HG02763 (cell line): Measurements from ENCODE around the gene MIPOL1.
"Not testable (repeated sequence)": the region's sequence is repeated elsewhere in the genome, so short reads cannot be mapped to it uniquely, and the experiment has no call there.

ENCODE experiments used
- ATAC-seq: cut with Tn5 transposase; IDR thresholded peaks from one replicate; pipeline ENCODE4 v1.9.1; 2021; ENCODE audit warnings: mild to moderate bottlenecking, moderate library complexity; ENCODE audit not compliant: unreplicated experiment

The MIPOL1 gene

DNA sequence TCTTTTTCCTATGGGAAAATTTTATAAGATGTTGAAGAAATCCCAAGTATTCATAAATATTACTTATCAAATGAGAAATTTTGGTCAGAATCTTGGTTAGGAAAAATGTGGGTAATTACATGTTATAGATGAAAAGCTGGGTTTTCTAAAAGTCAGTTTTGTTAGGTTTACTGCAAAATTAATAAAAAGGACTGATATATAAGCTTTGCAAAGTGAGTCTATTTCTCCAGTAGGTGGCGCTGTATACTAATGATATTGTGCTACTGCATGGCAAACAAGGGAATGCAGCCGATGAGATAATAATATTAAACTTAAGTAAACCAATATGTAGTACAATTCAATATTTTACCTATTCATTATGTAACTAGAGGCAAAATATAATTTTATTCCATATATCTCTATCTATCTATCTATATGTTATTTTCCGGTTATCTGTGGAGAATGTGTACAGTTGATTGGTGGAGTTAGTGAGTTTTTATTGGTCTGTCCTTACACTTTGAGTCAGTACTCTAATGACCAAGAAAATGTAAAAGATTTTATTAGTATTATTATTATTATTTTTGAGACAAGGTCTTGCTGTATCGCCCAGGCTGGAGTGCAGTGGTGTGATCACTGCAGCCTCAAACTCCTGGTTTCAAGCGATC is 32.9 kb downstream of the MIPOL1 start:
- peak; percentile 67 for ATAC-seq

DNA sequence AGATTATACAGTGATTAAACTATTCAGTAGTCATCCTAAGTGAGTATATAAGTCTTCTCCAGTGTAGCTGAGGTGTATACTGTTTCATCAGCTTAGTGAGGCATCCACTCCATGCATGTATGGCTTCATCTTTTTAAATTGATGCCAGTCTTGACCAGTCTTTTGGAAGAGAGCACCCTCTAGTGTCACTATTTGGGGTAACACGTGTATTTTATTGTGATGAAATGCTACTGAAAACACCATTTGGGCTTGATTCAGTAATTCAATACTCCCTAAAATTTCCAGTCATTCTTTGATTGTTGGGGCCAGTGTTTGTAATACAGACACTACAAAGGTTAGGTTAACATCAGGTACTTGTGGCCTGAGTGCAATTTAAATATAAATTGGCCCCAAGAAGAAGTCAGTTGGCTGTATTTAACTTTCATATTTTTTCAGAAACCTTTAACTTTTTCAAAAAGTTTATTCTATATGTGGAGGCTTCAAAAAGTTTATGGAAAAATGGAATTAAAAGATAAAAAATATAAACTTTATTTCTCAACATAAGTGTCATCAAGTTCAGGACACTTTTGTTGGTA is 35.3 kb downstream of the MIPOL1 start:
- no peak for ATAC-seq

DNA sequence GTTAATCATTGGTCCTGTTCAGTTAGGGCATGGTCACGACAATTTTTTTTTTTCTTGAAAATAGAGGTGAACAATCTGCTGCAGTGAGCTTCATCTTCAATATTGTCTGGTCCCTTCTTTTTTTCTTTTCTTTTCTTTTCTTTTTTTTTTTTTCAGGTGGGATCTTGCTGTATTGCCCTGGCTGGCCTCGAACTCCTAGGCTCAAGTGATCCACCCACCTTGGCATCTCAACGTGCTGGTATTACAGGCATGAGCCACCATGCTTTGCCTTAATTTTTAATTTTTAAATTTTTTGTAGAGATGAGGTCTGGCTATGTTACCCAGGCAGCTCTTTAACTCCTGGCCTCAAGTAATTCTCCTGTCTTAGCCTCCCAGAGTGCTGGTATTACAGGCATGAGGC is 36.5 kb downstream of the MIPOL1 start:
- ATAC-seq, result no peak

DNA sequence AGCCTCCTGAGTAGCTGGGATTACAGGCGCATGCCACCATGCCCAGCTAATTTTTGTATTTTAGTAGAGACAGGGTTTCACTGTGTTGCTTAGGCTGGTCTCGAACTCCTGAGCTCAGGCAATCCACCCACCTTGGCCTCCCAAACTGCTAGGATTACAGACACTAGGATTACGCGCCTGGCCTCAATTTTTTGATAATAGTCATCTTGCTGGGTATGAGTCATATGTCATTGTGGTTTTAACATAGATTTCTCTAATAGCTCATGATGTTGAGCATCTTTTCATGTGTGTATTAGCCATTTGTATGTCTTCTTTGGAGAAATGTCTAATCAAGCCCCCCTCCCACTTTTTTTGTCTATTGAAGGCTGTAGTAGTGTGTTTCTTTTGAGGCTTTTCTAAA is 38.3 kb downstream of the MIPOL1 start:
- ATAC-seq, result not testable (repeated sequence)

DNA sequence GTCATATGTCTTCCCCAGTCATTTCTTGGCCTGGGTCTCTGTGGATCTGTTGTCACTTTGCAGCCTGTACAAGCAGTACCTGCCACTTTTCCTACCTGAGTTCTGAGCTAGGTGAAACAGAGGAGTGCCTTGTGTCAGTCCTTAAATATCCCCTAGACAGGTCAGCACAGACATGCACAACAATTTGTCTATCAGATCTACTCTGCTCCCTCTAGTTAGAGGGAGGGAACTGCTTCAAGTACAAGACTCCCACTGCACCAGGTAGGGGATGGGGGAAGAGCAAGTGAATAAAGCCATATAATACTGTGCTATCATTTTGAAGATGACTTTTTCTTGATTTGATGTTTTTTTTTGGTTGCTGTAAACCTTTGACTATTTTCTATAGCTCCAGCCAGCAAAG is 39.4 kb downstream of the MIPOL1 start:
- ATAC-seq, result no peak

DNA sequence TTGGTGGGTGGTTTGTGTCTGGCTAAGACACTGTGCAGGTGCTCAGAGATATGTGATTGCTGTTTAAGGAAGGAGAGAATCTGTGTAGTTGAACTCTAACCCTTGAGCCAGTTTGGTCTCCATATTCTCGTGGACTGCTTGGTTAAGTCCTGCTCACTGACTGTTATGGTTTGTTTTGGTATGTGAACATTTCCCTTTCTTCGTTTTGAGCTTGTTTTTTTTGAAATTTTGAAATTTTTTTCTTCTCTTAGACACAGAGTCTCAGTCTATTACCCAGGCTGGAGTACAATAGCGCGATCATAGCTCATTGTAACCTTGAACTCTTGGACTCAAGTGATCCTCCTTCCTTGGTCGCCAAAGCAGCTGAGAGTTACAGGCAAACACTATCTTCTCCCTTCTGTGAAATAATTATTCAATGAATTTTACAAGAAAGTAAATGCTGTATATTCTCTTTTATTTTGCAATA is 40.0 kb downstream of the MIPOL1 start:
- ATAC-seq, result no peak

DNA sequence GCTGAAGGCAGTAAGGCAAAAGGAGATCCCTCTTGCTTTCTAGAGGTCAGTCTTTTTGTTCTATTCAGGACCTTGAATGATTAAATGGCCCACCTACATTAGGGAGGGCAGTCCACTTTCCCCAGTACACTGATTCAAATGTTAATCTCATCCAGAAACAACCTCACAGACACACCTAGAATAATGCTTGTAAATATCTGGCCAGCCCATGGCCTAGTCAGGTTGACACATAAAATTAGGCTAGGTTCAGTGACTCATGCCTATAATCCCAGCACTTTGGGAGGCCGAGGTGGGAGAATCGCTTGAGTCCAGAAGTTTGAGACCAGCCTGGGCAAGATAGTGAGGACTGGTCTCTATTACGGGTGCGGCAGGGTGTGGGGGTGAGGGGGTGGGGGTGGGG is 43.5 kb downstream of the MIPOL1 start:
- no peak for ATAC-seq

DNA sequence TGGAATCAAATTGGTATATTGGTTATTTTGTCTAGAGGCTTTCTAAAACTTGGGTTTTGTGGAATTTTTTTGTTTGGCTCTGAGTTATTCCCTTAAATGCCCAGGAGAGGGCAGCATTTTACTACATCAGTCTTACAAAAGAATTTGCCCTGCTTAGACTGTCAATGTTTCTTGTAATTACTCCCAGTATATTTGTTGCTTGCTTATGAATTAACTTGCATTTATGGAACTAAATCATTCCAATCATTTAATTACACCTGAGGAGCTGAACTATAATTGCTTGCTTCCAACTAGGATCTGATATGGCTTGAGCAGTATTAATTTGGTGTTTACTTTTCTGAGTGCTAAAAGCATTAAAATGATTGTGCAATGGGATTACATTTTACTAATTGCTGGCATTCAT is 48.7 kb downstream of the MIPOL1 start:
- ATAC-seq, result no peak

DNA sequence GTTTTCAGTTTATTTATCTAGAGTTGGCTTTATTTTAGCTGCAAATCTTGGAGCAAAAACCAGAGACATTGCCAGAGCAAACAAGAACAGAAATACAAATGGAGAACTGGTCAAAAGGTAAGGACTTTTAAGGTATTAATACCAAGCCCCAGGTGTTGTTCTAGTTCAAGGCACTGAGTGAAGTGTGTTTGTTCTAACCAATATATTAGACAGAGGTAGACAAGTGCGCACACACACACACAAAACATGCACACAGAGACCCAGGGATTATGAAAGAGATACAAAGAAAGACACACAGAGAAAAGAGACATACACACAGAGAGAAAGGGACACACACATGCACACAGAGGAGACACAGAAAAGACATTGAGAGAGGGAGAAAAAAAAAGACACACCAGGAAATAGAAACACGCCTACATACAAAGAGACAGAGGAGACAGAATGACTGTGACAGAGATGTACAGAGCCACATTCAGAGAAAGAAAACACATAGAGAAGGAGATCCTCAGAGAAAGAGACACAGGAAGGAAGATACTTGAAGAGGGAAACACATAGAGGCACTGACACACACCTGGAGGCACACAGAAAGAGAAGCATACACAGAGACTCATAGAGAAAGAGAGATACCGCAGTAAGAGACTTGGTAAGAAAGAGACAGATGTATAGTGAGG is 50.2 kb downstream of the MIPOL1 start:
- ATAC-seq, result no peak

DNA sequence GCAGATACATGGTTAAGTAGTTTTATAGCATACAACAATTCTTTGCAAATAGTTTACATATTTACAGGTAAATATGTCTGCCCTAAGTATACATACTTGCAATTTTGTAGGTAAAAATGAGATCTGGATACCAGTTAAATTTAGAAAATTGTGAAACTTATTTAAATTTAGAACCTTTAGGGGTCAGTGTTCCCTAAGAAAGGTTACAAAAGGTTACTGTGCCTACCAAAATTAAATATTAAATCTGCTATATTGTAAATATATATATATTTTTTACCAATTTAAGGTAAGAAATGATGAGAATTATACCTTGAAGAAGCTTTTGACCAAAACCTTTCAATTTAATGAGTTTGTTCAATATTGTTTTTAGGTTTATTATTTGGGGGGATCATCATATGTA is 54.0 kb downstream of the MIPOL1 start:
- ATAC-seq, result no peak

DNA sequence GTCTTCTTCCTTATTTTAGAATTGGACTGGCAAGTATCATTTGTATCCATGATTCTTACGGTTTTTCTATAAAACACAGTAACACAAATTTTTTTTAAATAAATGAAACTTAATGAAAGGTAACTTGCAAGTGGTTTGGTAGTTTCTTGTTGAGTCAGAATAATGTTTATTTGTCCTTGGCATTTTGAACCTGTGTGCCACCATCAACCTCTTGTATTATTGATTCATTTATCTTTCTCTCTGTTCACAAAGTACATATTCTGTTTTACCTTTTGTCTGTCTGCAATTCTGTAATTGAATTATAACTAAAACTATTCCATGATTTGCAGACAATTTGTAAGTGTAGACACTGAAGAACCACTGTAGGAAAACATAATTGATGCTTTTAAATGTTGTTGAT is 54.7 kb downstream of the MIPOL1 start:
- ATAC-seq, result no peak

DNA sequence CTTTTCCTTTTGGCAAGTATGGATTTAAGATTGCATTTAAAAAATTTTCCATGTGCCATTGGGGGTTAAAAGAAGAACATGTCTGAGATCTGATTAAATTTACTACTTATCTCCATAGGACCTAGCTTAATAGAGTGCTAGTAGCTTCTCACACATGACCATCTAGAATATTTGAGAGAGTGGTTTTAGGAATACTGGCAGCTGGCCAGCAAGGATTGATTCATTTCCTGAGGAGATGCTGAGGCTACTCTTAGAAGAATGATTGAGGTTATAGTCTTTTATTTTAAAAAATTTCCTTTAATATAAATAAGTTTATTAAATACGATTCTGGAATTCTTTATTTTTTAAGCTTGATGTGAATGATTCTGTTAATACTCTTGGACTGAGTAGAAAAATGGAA is 56.2 kb downstream of the MIPOL1 start:
- ATAC-seq, result no peak

DNA sequence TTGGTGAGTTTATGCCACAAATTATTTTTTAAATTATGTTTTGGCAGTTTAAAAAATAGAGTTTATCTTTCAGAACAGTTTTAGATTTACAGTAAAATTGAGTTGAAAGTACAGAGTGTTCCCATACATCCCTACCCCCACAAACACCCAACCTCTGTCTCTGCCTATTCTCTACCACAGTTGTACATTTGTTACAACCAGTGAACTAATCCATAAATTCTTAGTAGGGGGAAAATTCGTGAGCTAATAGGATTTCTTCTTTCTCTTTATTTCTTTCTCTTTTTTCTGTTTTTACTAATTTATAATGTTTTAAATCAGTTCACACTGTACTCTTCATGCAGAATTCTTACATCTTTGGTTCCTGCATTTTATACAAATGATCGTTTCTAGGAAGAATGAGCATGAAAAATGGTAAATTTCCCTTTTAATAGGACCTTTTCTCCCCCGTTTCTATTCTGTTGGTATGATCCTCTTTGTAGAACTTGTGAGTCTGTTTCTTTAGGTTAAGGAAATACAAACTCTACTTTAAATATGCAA is 56.7 kb downstream of the MIPOL1 start:
- ATAC-seq, result no peak

DNA sequence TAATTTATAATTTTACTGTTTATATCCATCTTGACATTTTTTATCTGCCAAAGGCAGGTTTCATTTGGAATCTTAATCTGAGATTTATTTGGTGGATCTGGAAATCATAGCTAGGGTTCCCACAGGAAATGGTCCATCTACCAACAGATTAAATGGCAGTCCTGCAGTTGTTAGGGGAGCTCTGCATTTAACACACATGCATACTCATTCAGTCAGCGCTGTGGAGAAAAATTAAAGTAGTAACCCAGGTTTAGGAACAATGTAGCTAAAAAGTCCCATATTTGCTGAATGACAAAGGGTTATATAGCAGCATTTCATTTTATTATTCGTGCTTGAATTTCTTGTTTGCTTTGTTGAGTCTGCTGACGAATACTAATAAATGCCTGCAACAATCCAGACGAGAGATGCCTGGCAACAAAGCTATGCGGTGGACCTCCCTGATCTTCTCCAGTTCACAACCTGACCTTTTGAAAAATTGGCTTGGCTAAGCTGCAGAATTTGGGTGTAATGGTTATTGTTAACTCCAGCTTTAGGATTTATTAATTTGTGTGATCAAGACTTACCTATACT is 59.8 kb downstream of the MIPOL1 start:
- ATAC-seq, result no peak

DNA sequence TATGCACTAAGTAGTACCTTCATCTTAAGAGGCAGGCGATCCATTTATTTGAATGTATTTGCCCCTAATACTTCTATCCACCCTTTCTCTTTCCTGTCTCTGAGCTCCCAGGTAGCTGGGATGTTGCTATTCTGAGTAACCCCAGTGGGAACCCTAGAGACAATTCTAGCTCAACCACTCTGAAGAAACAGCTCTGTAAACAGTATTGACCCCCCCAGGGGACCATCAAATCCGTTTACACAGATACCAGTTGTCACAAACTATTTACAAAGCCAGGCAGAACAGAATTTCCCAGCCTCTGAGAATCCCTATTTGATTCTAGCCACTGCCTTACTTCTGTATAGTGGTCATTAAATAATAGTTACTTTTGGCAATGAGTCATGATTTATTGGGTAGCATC is 64.9 kb downstream of the MIPOL1 start:
- ATAC-seq, result no peak

DNA sequence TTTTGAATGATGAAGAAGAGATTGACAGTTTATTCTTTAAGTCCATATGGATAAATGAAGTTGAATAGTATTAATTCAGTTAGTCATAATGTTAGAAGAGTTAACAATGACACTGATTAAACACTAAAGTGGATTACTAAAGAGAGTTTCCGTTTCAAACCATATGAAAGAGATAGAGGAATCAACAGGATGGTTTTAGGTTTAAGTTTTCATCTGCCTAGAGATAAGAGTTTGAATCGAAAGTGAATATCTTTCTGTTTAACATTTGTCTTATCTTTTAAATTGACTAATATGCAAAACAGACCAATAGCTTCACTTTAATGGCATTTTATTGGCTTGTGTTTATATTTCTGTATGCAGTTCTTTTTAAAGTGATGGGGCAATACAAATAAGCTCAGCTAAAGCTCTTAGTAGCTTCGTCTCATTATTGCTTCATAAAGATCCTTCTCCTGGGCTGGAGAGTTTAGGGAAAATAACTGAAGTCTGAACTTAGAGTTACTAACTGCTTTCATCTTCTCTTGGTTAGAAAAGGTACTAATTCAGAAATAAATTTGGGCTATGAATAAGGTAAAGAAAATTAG is 66.0 kb downstream of the MIPOL1 start:
- no peak for ATAC-seq

DNA sequence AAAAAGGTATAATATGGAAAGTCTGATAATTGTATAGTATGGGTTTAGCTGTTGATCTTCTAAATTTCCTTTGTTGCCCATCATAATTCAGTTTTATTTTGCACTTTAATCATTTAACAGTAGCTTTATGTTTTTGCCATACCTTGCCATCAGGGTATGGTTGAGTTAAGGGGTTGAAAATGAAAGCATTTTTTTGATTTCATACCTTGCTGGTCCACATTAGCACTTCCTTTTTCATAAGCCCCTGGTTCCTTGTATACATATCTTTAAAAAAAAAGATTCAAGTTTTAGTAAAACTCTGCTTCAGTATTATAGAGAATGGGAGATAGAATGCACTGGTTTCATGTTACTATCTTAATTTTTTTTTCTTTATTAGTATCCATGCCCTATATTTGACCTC is 71.1 kb downstream of the MIPOL1 start:
- no peak for ATAC-seq

DNA sequence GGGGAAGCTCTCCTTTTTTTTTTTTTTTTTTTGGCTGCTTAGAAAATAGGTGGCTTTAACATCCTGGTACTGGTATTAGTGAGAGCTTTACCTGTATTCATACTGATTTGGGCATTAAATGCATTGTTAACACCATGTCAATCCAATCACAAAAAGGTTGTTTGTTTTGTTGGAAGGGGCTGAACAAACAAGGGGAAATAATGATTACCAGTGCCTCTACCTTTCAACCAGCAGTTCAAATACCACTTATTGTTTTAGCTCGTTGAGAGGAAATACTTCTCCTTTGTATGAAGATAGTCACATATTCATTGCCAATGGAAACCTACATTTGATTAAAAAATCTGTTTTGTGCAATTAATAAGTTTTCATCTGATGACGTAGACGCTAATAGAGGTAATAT is 72.9 kb downstream of the MIPOL1 start:
- no peak for ATAC-seq

DNA sequence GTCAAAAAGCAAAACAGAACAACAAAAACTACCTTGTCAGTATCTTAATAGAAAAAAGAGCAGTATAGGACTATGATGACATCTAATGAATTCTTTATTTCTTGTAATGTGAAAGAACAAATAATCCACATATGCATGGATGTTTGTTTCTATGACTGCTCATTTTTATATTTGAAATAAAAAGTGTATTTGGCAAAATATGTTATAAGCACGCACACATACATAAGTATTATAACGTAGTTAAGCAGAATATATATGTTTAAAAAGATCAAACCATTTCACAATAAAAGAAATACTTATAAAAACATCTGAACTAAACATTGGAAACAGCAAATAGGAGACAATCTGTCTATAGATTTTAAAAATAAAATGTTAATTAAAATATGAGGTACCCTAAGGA is 74.8 kb downstream of the MIPOL1 start:
- ATAC-seq, result no peak

DNA sequence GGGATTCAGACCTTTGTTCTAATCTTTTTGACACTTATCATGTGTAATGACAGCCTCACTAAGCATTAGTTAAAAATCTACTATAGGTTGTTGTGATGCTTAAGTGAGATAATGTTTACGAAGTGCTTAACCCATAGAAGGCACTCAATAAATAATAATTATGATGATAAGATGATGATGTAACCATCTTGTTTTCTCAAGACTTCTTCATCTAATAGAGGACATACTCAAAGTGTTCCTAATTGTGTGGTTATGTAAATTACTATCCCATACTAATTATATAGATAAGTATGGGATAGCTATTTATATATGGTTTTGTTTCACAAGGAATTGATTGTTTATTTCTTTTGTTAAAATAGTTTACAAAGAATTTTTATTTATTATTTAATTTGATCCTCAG is 76.9 kb downstream of the MIPOL1 start:
- no peak for ATAC-seq

DNA sequence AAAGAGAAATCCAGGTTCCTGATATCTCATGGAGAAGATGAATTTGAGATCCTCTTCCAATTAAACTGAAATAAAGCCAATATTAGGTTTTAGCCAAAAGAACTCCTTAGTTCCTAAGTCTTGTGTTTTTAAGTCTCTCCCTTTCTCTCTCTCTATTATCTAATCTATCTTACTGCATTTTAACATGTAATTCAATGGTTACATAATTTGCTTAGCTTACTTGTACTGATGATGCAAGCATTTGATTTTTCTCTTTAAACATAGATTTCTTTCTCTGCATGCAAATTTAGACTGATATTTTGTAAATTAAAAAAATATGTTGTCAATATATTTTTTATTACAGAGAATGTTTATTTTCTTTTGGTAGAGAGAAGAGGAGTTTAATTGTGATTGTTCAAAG is 78.2 kb downstream of the MIPOL1 start:
- no peak for ATAC-seq
